ENCODE data around the gene KCNK16.

The KCNK16 gene

GRCh38 chr6:39339868-39340550, 17.5 kb upstream of the KCNK16 start:
- no peaks in the 10 kb centered on the region for H3K9me3 ChIP-seq (ENCODE audit: insufficient read depth, low read depth, low read length)
- no peak overlapping the region for H3K4me3 ChIP-seq (ENCODE audit: low read length, poor library complexity, severe bottlenecking)
- H3K4me2 ChIP-seq (ENCODE audit: low read depth, low read length, poor library complexity, severe bottlenecking) = peak overlapping the region; percentile 34
- peak overlapping the region; percentile 33 for H3K9ac ChIP-seq (ENCODE audit: low read depth, low read length, poor library complexity, severe bottlenecking)
- no peaks in the 10 kb centered on the region for H3K27me3 ChIP-seq (ENCODE audit: insufficient read depth, low read length, poor library complexity, severe bottlenecking)
- H3K9me2 ChIP-seq (replicated peaks; ENCODE audit: low read depth, low read length) = no peaks in the 10 kb centered on the region
- no peak overlapping the region for H2AFZ ChIP-seq (ENCODE audit: low read length)
- H3K4me1 ChIP-seq (ENCODE audit: insufficient read depth, low read length, poor library complexity, severe bottlenecking) = peaks cover 78% of the 10 kb centered on the region
- H3F3A ChIP-seq (ENCODE audit: low read depth) = peaks cover 11% of the 10 kb centered on the region
- H3K79me2 ChIP-seq (ENCODE audit: insufficient read depth, low read length) = no peaks in the 10 kb centered on the region
- no peaks in the 10 kb centered on the region for H3K36me3 ChIP-seq (ENCODE audit: insufficient read depth, low read length)
- TF ChIP-seq CTCF (conservative IDR thresholded peaks at IDR 0.05; ENCODE audit: low read length) (no peak), EZH2phosphoT487 (IDR thresholded peaks at IDR 0.05; ENCODE audit: borderline replicate concordance) (no peak)
- H4K20me1 ChIP-seq (ENCODE audit: insufficient read depth, low read length, poor library complexity, severe bottlenecking) = no peaks in the 10 kb centered on the region

DNA sequence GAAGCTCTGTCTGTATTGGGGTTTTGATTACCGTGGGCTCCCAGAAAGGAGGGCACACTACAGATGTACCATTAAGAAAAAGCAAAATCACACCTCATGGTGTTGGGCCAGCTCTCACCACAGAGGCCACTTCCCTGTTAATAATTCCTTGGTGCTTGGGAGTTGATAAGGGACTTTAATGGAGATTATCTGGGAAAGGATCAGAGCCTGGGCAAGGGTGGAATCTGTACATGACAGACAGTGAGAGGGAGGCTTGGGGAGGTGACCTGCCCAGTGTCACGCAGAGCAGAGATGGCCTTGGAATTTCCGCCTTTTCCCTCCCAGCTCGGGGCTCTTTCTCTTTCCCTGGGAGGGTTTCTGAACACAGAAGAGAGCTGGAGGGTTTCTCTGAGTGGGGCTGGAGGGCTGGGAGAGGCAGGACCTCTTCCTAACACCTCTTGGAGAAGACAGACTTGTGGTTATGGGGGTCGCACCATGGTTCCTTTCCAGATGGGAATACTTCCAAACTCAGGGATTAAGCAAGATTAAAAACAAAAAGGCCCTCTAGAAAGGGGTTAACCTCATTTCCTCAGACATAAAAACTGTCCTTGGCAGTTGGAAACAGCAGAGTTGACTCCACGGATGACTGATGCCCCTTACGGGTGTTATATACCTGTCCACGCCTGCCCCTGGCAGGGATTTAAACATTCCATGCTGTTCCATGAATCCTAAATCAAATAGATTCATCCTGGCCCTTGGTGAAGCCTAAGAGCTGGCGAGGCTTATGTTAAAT, 16.8 kb upstream of the KCNK16 start:
- Histone ChIP-seq H2AFZ (ENCODE audit: low read length) (no peak overlapping the region), H3K9me3 (ENCODE audit: insufficient read depth, low read depth, low read length) (no peaks in the 10 kb centered on the region), H3K27me3 (ENCODE audit: insufficient read depth, low read length, poor library complexity, severe bottlenecking) (no peaks in the 10 kb centered on the region), H3K4me3 (ENCODE audit: low read length, poor library complexity, severe bottlenecking) (no peak overlapping the region), H3K9ac (ENCODE audit: low read depth, low read length, poor library complexity, severe bottlenecking) (peak overlapping the region; percentile 33), H3K79me2 (ENCODE audit: insufficient read depth, low read length) (no peaks in the 10 kb centered on the region), H3K4me2 (ENCODE audit: low read depth, low read length, poor library complexity, severe bottlenecking) (peak overlapping the region; percentile 34), H3K4me1 (ENCODE audit: insufficient read depth, low read length, poor library complexity, severe bottlenecking) (peaks cover 84% of the 10 kb centered on the region), H3K36me3 (ENCODE audit: insufficient read depth, low read length) (no peaks in the 10 kb centered on the region), H4K20me1 (ENCODE audit: insufficient read depth, low read length, poor library complexity, severe bottlenecking) (no peaks in the 10 kb centered on the region), H3K9me2 (replicated peaks; ENCODE audit: low read depth, low read length) (no peaks in the 10 kb centered on the region), H3F3A (ENCODE audit: low read depth) (peaks cover 11% of the 10 kb centered on the region)
- TF ChIP-seq CTCF (conservative IDR thresholded peaks at IDR 0.05; ENCODE audit: low read length) = no peak
- no peak for TF ChIP-seq EZH2phosphoT487 (IDR thresholded peaks at IDR 0.05; ENCODE audit: borderline replicate concordance)

GRCh38 chr6:39338397-39338796, 15.9 kb upstream of the KCNK16 start:
- TF ChIP-seq EZH2phosphoT487 (IDR thresholded peaks at IDR 0.05; ENCODE audit: borderline replicate concordance) = no peak
- no peak for TF ChIP-seq CTCF (conservative IDR thresholded peaks at IDR 0.05; ENCODE audit: low read length)
- H3K36me3 ChIP-seq (ENCODE audit: insufficient read depth, low read length) = no peaks in the 10 kb centered on the region
- H3K9me3 ChIP-seq (ENCODE audit: insufficient read depth, low read depth, low read length) = no peaks in the 10 kb centered on the region
- no peak overlapping the region for H2AFZ ChIP-seq (ENCODE audit: low read length)
- H3K79me2 ChIP-seq (ENCODE audit: insufficient read depth, low read length) = no peaks in the 10 kb centered on the region
- no peak overlapping the region for H3K4me2 ChIP-seq (ENCODE audit: low read depth, low read length, poor library complexity, severe bottlenecking)
- H4K20me1 ChIP-seq (ENCODE audit: insufficient read depth, low read length, poor library complexity, severe bottlenecking) = no peaks in the 10 kb centered on the region
- H3K9ac ChIP-seq (ENCODE audit: low read depth, low read length, poor library complexity, severe bottlenecking) = no peak overlapping the region
- peaks cover 87% of the 10 kb centered on the region for H3K4me1 ChIP-seq (ENCODE audit: insufficient read depth, low read length, poor library complexity, severe bottlenecking)
- H3K9me2 ChIP-seq (replicated peaks; ENCODE audit: low read depth, low read length) = no peaks in the 10 kb centered on the region
- H3K4me3 ChIP-seq (ENCODE audit: low read length, poor library complexity, severe bottlenecking) = no peak overlapping the region
- no peaks in the 10 kb centered on the region for H3K27me3 ChIP-seq (ENCODE audit: insufficient read depth, low read length, poor library complexity, severe bottlenecking)
- H3F3A ChIP-seq (ENCODE audit: low read depth) = peaks cover 11% of the 10 kb centered on the region

Data from Loucy (cell line).